Central memory CD8-positive, alpha-beta T cell (primary cell): ENCODE data around the gene MYO9B.

ENCODE experiments used
- ATAC-seq: fragments of 150-1000 bp; cut with Tn5 transposase; replicated peaks from 2 replicates; pipeline ENCODE4 v1.10.0; 2022; ENCODE audit warnings: mild to moderate bottlenecking, moderate FRiP score, moderate number of reproducible peaks; ENCODE audit not compliant: poor library complexity, severe bottlenecking; ENCODE audit errors: extremely low read depth
- DNase-seq, 2 donors: peaks; one replicate each; pipeline ENCODE4 v3.0.0; 2021; ENCODE audit warnings: low spot score in 2 of 2
- H3K27ac Mint-ChIP-seq: one replicate; pipeline ENCODE4 v1.8.0; 2022; ENCODE audit warnings: low read depth, mild to moderate bottlenecking, moderate library complexity, mixed read lengths
- H3K27me3 Mint-ChIP-seq: one replicate; pipeline ENCODE4 v1.8.0; 2022; ENCODE audit warnings: mixed read lengths
- H3K36me3 Mint-ChIP-seq: one replicate; pipeline ENCODE4 v1.8.0; 2022; ENCODE audit warnings: mild to moderate bottlenecking, moderate library complexity, mixed read lengths; ENCODE audit not compliant: insufficient read depth
- H3K4me1 Mint-ChIP-seq: one replicate; pipeline ENCODE4 v1.8.0; 2022; ENCODE audit warnings: mixed read lengths
- H3K4me3 Mint-ChIP-seq: one replicate; pipeline ENCODE4 v1.8.0; 2022; ENCODE audit warnings: mild to moderate bottlenecking, moderate library complexity, mixed read lengths
- H3K9me3 Mint-ChIP-seq: one replicate; pipeline ENCODE4 v1.8.0; 2022; ENCODE audit warnings: mixed read lengths

Gene MYO9B

GRCh38 chr19:17112700-17113099 lies 37.1 kb downstream of the MYO9B start:
- no peak overlapping the region for H3K4me3 Mint-ChIP-seq
- no peaks in the 10 kb centered on the region for H3K9me3 Mint-ChIP-seq
- no peak for DNase-seq
- ATAC-seq, result no peak
- H3K36me3 Mint-ChIP-seq, result peaks cover 38% of the 10 kb centered on the region
- H3K27me3 Mint-ChIP-seq, result no peaks in the 10 kb centered on the region
- peaks cover 53% of the 10 kb centered on the region for H3K4me1 Mint-ChIP-seq
- H3K27ac Mint-ChIP-seq, result peak overlapping the region; percentile 88

GRCh38 chr19:17113127-17113785 lies 37.7 kb downstream of the MYO9B start:
- no peaks in the 10 kb centered on the region for H3K9me3 Mint-ChIP-seq
- H3K27ac Mint-ChIP-seq, result peak overlapping the region; percentile 88
- H3K4me3 Mint-ChIP-seq, result no peak overlapping the region
- no peaks in the 10 kb centered on the region for H3K27me3 Mint-ChIP-seq
- no peak for ATAC-seq
- peaks cover 43% of the 10 kb centered on the region for H3K36me3 Mint-ChIP-seq
- DNase-seq, result no peak
- peaks cover 53% of the 10 kb centered on the region for H3K4me1 Mint-ChIP-seq

DNA sequence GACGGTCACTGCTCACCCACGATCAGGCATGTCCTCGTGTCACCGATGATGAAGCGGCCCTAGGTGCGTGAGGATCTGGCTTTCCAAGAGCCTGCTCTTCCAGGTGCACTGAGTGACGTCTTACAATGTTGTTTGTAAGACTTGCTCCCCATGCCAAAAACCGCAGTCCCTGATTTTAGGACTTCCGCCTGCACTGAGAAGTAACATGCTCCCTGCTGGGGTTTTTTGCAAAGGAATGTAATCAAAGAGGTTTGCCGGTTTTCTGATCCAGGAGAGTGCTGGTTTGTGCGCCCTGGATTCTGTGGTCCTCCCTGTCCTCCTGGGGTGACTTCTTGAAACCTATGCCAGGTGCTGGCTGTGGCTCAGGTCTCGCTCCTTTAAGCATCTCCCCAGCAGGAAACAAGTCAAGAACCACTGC lies 38.8 kb downstream of the MYO9B start:
- H3K4me3 Mint-ChIP-seq, result no peak overlapping the region
- peaks cover 41% of the 10 kb centered on the region for H3K36me3 Mint-ChIP-seq
- H3K27me3 Mint-ChIP-seq, result no peaks in the 10 kb centered on the region
- ATAC-seq (no peak), DNase-seq (no peak)
- no peaks in the 10 kb centered on the region for H3K9me3 Mint-ChIP-seq
- peaks cover 56% of the 10 kb centered on the region for H3K4me1 Mint-ChIP-seq
- H3K27ac Mint-ChIP-seq, result no peak overlapping the region

- ATAC-seq, result no peak
- H3K4me3 Mint-ChIP-seq, result no peak overlapping the region
- H3K27me3 Mint-ChIP-seq, result no peaks in the 10 kb centered on the region
- no peak for DNase-seq
- peaks cover 52% of the 10 kb centered on the region for H3K4me1 Mint-ChIP-seq
- no peak overlapping the region for H3K27ac Mint-ChIP-seq
- H3K9me3 Mint-ChIP-seq, result no peaks in the 10 kb centered on the region
- H3K36me3 Mint-ChIP-seq, result peaks cover 36% of the 10 kb centered on the region
Observed at GRCh38 chr19:17116996-17117702, 41.6 kb downstream of the MYO9B start.

GRCh38 chr19:17118957-17119356 lies 43.4 kb downstream of the MYO9B start:
- Mint-ChIP-seq H3K36me3 (peaks cover 26% of the 10 kb centered on the region), H3K27me3 (no peaks in the 10 kb centered on the region)

GRCh38 chr19:17121736-17122293 lies 46.2 kb downstream of the MYO9B start:
- Mint-ChIP-seq H3K4me3 (no peak overlapping the region), H3K27ac (no peak overlapping the region), H3K9me3 (no peaks in the 10 kb centered on the region), H3K27me3 (no peaks in the 10 kb centered on the region), H3K36me3 (peaks cover 31% of the 10 kb centered on the region), H3K4me1 (peaks cover 64% of the 10 kb centered on the region)
- ATAC-seq (no peak), DNase-seq (no peak)

More at GRCh38 chr19:17118957-17119356, 43.4 kb downstream of the MYO9B start:
- Mint-ChIP-seq H3K9me3 (no peaks in the 10 kb centered on the region), H3K4me3 (no peak overlapping the region), H3K4me1 (peaks cover 53% of the 10 kb centered on the region), H3K27ac (no peak overlapping the region)
- DNase-seq, result no peak
- ATAC-seq, result no peak

DNA sequence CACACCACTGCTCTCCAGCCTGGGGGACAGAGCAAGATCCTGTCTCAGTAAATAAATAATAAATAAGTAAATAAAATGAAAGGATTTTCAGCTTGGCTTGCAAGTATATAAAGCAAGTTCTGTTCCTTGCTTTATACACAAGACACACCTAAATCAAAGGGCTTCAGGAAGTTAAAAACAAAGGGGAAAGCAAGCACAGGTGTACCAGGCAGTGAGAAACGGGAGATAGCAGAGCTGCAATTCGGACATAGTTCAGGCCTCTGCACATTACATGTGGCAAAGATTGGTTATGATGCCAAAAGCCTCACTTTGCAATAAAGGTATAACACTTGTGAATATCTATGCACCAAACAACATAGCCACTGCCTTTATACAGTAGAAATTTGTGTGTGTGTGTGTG lies 47.5 kb downstream of the MYO9B start:
- H3K27me3 Mint-ChIP-seq, result no peaks in the 10 kb centered on the region
- H3K27ac Mint-ChIP-seq, result no peak overlapping the region
- no peaks in the 10 kb centered on the region for H3K9me3 Mint-ChIP-seq
- DNase-seq, result no peak
- peaks cover 32% of the 10 kb centered on the region for H3K36me3 Mint-ChIP-seq
- ATAC-seq, result no peak
- H3K4me1 Mint-ChIP-seq, result peaks cover 64% of the 10 kb centered on the region
- H3K4me3 Mint-ChIP-seq, result no peak overlapping the region

DNA sequence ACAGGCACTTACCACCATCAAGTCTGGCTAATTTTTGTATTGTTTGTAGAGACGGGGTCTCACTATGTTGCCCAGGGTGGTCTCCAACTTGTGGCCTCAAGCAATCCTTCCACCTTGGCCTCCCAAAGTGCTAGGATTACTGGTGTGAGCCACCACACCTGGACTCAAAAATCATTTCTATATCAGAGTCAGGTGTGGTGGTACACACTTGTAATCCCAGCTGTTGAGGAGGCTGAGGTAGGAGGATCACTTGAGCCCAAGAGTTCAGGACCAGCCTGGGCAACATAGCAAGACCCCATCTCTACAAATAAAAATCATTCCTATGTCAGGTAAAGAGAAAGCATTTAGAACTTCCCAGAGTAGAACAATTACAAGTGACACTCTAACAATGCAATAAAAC lies 48.4 kb downstream of the MYO9B start:
- Mint-ChIP-seq H3K36me3 (peaks cover 33% of the 10 kb centered on the region), H3K4me3 (peak overlapping the region; percentile 85), H3K27me3 (no peaks in the 10 kb centered on the region), H3K27ac (peak overlapping the region; percentile 98), H3K4me1 (peaks cover 71% of the 10 kb centered on the region), H3K9me3 (no peaks in the 10 kb centered on the region)
- DNase-seq, result no peak
- ATAC-seq, result no peak

- Mint-ChIP-seq H3K27me3 (no peaks in the 10 kb centered on the region), H3K27ac (peak overlapping the region; percentile 98), H3K9me3 (no peaks in the 10 kb centered on the region), H3K4me1 (peaks cover 69% of the 10 kb centered on the region), H3K4me3 (peak overlapping the region; percentile 85), H3K36me3 (peaks cover 35% of the 10 kb centered on the region)
- peak; percentile 86 for ATAC-seq
- DNase-seq, result peak in 1 of 2 donors; percentile 81
Observed at GRCh38 chr19:17125062-17125727, 49.6 kb downstream of the MYO9B start.

DNA sequence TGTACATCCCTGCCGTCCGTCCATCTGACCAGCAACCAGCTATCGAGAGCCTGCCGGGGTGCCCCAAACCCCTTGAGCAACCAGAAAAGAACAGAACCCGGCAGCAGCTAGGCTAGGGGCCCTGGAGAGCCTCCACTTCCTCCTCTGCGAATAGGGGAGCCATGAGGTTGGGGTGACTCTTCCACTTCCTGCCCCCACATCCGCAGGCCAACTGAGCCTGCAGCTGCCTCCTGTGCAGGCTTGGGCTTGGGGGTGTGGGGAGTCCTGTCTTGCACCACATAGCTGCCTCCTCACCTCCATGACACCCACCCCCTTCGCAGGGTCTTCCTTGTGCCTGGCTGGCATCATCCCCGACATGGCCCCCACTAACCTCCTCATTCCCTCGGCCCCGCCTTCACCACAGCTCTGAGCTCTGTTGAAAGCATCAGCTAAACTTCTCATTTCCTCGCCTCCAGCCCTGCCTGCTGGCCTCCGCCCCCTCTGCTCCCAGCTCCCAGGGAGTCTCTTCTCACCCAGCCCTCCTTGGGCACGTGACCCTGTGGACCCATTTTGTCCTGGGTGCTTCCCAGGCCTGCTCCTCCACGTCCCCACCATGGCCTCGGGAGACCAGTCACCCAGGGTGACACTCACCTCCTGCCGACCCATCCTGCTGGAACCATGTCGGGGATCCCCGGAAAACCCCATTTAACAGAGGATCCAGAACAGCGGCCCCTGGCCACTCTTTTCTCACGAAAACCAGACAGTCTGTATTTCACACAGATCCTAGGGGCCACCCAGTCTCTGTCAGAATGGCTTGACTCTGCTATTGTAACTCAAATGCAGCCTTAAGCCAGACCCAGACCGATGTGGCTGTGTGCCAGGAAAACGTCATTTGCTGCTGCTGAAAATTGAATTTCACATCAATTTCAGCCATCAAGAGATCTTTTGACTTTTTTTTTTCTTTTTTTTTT lies 50.4 kb downstream of the MYO9B start:
- H3K36me3 Mint-ChIP-seq, result peaks cover 36% of the 10 kb centered on the region

GRCh38 chr19:17127671-17128070 lies 52.1 kb downstream of the MYO9B start:
- H3K9me3 Mint-ChIP-seq, result no peaks in the 10 kb centered on the region
- DNase-seq (no peak), ATAC-seq (no peak)
- H3K27me3 Mint-ChIP-seq, result no peaks in the 10 kb centered on the region
- H3K4me1 Mint-ChIP-seq, result peaks cover 51% of the 10 kb centered on the region
- no peak overlapping the region for H3K4me3 Mint-ChIP-seq
- peaks cover 38% of the 10 kb centered on the region for H3K36me3 Mint-ChIP-seq
- H3K27ac Mint-ChIP-seq, result peak overlapping the region; percentile 98

More for the DNA sequence above, 50.4 kb downstream of the MYO9B start:
- no peaks in the 10 kb centered on the region for H3K9me3 Mint-ChIP-seq
- ATAC-seq (peak; percentile 88), DNase-seq (peak; percentile 69 to 87)
- peaks cover 64% of the 10 kb centered on the region for H3K4me1 Mint-ChIP-seq
- H3K27me3 Mint-ChIP-seq, result no peaks in the 10 kb centered on the region
- H3K27ac Mint-ChIP-seq, result peak overlapping the region; percentile 98
- H3K4me3 Mint-ChIP-seq, result peak overlapping the region; percentile 85

GRCh38 chr19:17128403-17128802 lies 52.8 kb downstream of the MYO9B start:
- no peaks in the 10 kb centered on the region for H3K9me3 Mint-ChIP-seq
- no peaks in the 10 kb centered on the region for H3K27me3 Mint-ChIP-seq
- peak overlapping the region; percentile 68 for H3K27ac Mint-ChIP-seq
- DNase-seq (no peak), ATAC-seq (no peak)
- no peak overlapping the region for H3K4me3 Mint-ChIP-seq
- peaks cover 45% of the 10 kb centered on the region for H3K4me1 Mint-ChIP-seq
- H3K36me3 Mint-ChIP-seq, result peaks cover 41% of the 10 kb centered on the region
